ENCODE data around the gene SLC66A1. TPM values are rescaled to one million over a fixed set of nuclear protein-coding genes. Genes with fewer than 3 reads are reported as not detected.

The SLC66A1 gene
- total and polyA plus RNA-seq, 2 of the 13 experiments (the other 11 are each of a cell fraction or from before 2014, with no cell fraction given): 15.4 to 18.9 TPM

DNA sequence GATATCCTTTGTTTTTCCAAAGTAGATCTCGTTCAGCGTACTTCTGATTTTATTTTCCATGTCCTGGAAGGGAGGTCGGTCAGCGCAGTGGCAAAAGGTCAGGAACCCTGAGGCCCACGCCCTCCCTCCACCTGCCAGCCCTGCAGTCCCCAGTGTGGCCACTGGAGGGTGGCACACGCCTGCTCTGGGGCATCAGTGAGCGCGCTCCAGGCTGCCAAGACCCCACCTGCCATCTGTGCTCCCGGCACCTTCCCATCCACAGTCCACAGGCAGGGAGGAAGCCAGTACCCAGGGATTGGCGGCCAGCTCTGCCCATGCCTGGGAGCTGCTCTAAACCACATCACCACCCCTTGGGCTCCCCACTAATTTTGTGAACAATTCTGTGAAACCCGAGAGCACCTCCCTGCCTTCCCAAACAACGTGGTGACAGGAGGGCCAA is 32.3 kb downstream of the SLC66A1 start (continued):
- TF ChIP-seq ZNF33B (CRISPR knock-in tag; IDR thresholded peaks at IDR 0.05): no peak
- peak; percentile 86 for TF ChIP-seq ZBTB33 (CRISPR knock-in tag; IDR thresholded peaks at IDR 0.05)
- no peak for TF ChIP-seq DR1 (CRISPR knock-in tag; IDR thresholded peaks at IDR 0.05)
- no peak for TF ChIP-seq ZFP1 (CRISPR knock-in tag; IDR thresholded peaks at IDR 0.05)
- TF ChIP-seq ZNF430 (CRISPR knock-in tag; IDR thresholded peaks at IDR 0.05): no peak
- no peak for TF ChIP-seq MIER3 (CRISPR knock-in tag; IDR thresholded peaks at IDR 0.05; ENCODE audit: borderline replicate concordance)
- TF ChIP-seq E2F2 (CRISPR knock-in tag; IDR thresholded peaks at IDR 0.05; ENCODE audit: borderline replicate concordance): no peak
- TF ChIP-seq THYN1 (CRISPR knock-in tag; IDR thresholded peaks at IDR 0.05; ENCODE audit: borderline replicate concordance, low read depth): no peak
- TF ChIP-seq ZNF350 (CRISPR knock-in tag; IDR thresholded peaks at IDR 0.05; ENCODE audit: borderline replicate concordance, low read depth): no peak
- TF ChIP-seq HNF4A (CRISPR knock-in tag; IDR thresholded peaks at IDR 0.05): peak; percentile 16; the same call in 1 of the 2 replicates
- no peak for TF ChIP-seq PRDM4 (CRISPR knock-in tag; IDR thresholded peaks at IDR 0.05; ENCODE audit: borderline replicate concordance)
- 0 out of 2 replicates have a peak, but pooled peaks have one; percentile 11 for TF ChIP-seq FOSL2 (CRISPR knock-in tag; IDR thresholded peaks at IDR 0.05)
- TF ChIP-seq, protein P1, sequence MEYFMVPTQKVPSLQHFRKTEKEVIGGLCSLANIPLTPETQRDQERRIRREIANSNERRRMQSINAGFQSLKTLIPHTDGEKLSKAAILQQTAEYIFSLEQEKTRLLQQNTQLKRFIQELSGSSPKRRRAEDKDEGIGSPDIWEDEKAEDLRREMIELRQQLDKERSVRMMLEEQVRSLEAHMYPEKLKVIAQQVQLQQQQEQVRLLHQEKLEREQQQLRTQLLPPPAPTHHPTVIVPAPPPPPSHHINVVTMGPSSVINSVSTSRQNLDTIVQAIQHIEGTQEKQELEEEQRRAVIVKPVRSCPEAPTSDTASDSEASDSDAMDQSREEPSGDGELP (IDR thresholded peaks at IDR 0.05; ENCODE audit: borderline replicate concordance, low read depth): peak; percentile 20; the same call in 1 of the 2 replicates
- peak; percentile 46 for TF ChIP-seq RBM22 (optimal IDR thresholded peaks at IDR 0.05; ENCODE audit: low read length)
- TF ChIP-seq, protein P2, sequence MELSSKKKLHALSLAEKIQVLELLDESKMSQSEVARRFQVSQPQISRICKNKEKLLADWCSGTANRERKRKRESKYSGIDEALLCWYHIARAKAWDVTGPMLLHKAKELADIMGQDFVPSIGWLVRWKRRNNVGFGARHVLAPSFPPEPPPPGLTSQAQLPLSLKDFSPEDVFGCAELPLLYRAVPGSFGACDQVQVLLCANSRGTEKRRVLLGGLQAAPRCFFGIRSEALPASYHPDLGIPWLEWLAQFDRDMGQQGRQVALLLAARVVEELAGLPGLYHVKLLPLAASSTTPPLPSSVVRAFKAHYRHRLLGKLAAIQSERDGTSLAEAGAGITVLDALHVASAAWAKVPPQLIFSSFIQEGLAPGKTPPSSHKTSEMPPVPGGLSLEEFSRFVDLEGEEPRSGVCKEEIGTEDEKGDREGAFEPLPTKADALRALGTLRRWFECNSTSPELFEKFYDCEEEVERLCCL (CRISPR knock-in tag; IDR thresholded peaks at IDR 0.05; ENCODE audit: borderline replicate concordance): no peak
- no peak for TF ChIP-seq ZNF24 (IDR thresholded peaks at IDR 0.05)
- no peak for TF ChIP-seq ZNF274 (CRISPR knock-in tag; IDR thresholded peaks at IDR 0.05)
- TF ChIP-seq FIP1L1 (IDR thresholded peaks at IDR 0.05; ENCODE audit: borderline replicate concordance, insufficient read depth, low read depth, low read length): no peak
- peak; percentile 60; the same call in 1 of the 2 replicates for TF ChIP-seq NR2F6 (IDR thresholded peaks at IDR 0.05)
- peak; percentile 74; the same call in 1 of the 2 replicates for TF ChIP-seq NR2F6 (CRISPR knock-in tag; IDR thresholded peaks at IDR 0.05)
- no peak for TF ChIP-seq TEAD2 (CRISPR knock-in tag; IDR thresholded peaks at IDR 0.05)
- TF ChIP-seq SP4 (CRISPR knock-in tag; IDR thresholded peaks at IDR 0.05): peak; percentile 28; the same call in 1 of the 2 replicates

Data from HepG2 (cell line).